KMS-11 (cell line): ENCODE data around the gene KRT38.

Experiments used
- H2AFZ ChIP-seq: fragments of 200-600 bp; sonication (generic); 2 replicates; pipeline ENCODE4 v1.6.1; 2016; ENCODE audit warnings: antibody characterized with exemption, mixed run types, low read depth
- H3K27ac ChIP-seq: fragments of 200-600 bp; sonication (generic); 2 replicates; pipeline ENCODE4 v1.6.1; 2016; ENCODE audit warnings: mild to moderate bottlenecking, mixed run types
- H3K27me3 ChIP-seq: fragments of 200-600 bp; sonication (generic); 2 replicates; pipeline ENCODE4 v1.6.1; 2017; ENCODE audit warnings: mild to moderate bottlenecking, low read depth, mixed run types, moderate library complexity; ENCODE audit not compliant: insufficient read depth
- H3K36me3 ChIP-seq: fragments of 200-600 bp; sonication (generic); 2 replicates; pipeline ENCODE4 v1.6.1; 2017; ENCODE audit warnings: mild to moderate bottlenecking, mixed run types; ENCODE audit not compliant: insufficient read depth
- H3K4me1 ChIP-seq: fragments of 200-600 bp; sonication (generic); 2 replicates; pipeline ENCODE4 v1.6.1; 2016; ENCODE audit warnings: mild to moderate bottlenecking, low read depth, mixed run types; ENCODE audit not compliant: poor library complexity, severe bottlenecking
- H3K4me2 ChIP-seq: fragments of 200-600 bp; sonication (generic); 2 replicates; pipeline ENCODE4 v1.7.0; 2016; ENCODE audit warnings: mild to moderate bottlenecking, mixed run types
- H3K4me3 ChIP-seq: fragments of 200-600 bp; sonication (generic); IDR thresholded peaks from 2 replicates; pipeline ENCODE4 v1.6.1; 2017; ENCODE audit warnings: low read depth, low read length, mixed read lengths; ENCODE audit not compliant: insufficient read depth
- H3K79me2 ChIP-seq: fragments of 200-600 bp; sonication (generic); 2 replicates; pipeline ENCODE4 v1.6.1; 2016; ENCODE audit warnings: low read depth, mixed run types; ENCODE audit not compliant: insufficient read depth
- H3K9ac ChIP-seq: fragments of 200-600 bp; sonication (generic); 2 replicates; pipeline ENCODE4 v1.6.1; 2016; ENCODE audit warnings: mild to moderate bottlenecking, mixed run types
- H4K20me1 ChIP-seq: fragments of 200-600 bp; sonication (generic); 2 replicates; pipeline ENCODE4 v1.6.1; 2016; ENCODE audit warnings: mild to moderate bottlenecking, mixed run types; ENCODE audit not compliant: insufficient read depth
- CTCF ChIP-seq: fragments of 200-600 bp; sonication (generic); conservative IDR thresholded peaks from 2 replicates; pipeline ENCODE4 v1.6.1; 2017; ENCODE audit warnings: low read depth, mild to moderate bottlenecking, antibody characterized with exemption, low read length, moderate library complexity, mixed read lengths

The KRT38 gene

GRCh38 chr17:41484920-41485904 is 44.4 kb upstream of the KRT38 start:
- H3K27me3 ChIP-seq, result no peaks in the 10 kb centered on the region; the same call in 1 of the 2 replicates
- H4K20me1 ChIP-seq, result no peaks in the 10 kb centered on the region
- no peak overlapping the region for H3K4me3 ChIP-seq
- H3K4me1 ChIP-seq, result no peaks in the 10 kb centered on the region
- no peak overlapping the region for H3K4me2 ChIP-seq
- H2AFZ ChIP-seq, result no peak overlapping the region
- H3K36me3 ChIP-seq, result no peaks in the 10 kb centered on the region
- no peaks in the 10 kb centered on the region for H3K79me2 ChIP-seq
- H3K9ac ChIP-seq, result no peak overlapping the region
- no peak overlapping the region for H3K27ac ChIP-seq
- no peak for TF ChIP-seq CTCF

- Histone ChIP-seq H3K27ac (no peak overlapping the region), H2AFZ (no peak overlapping the region), H3K4me3 (no peak overlapping the region), H3K27me3 (no peaks in the 10 kb centered on the region), H3K4me2 (no peak overlapping the region), H4K20me1 (no peaks in the 10 kb centered on the region), H3K79me2 (no peaks in the 10 kb centered on the region), H3K36me3 (no peaks in the 10 kb centered on the region), H3K4me1 (no peaks in the 10 kb centered on the region), H3K9ac (no peak overlapping the region)
- TF ChIP-seq CTCF, result no peak
Observed at GRCh38 chr17:41483991-41484826, 43.4 kb upstream of the KRT38 start.

GRCh38 chr17:41483531-41483930 is 42.7 kb upstream of the KRT38 start:
- Histone ChIP-seq H3K4me2 (no peak overlapping the region), H3K79me2 (no peaks in the 10 kb centered on the region), H2AFZ (no peak overlapping the region), H3K4me3 (no peak overlapping the region), H3K27me3 (no peaks in the 10 kb centered on the region), H3K9ac (no peak overlapping the region), H4K20me1 (no peaks in the 10 kb centered on the region), H3K36me3 (no peaks in the 10 kb centered on the region), H3K27ac (no peak overlapping the region), H3K4me1 (no peaks in the 10 kb centered on the region)
- TF ChIP-seq CTCF, result no peak

- no peaks in the 10 kb centered on the region for H4K20me1 ChIP-seq
- no peak within 1 kb of the TSS for H3K9ac ChIP-seq
- no peak within 1 kb of the TSS for H3K4me2 ChIP-seq
- H3K4me3 ChIP-seq, result no peak within 1 kb of the TSS
- no peaks in the 10 kb centered on the region for H3K79me2 ChIP-seq
- TF ChIP-seq CTCF, result no peak
- H3K27me3 ChIP-seq, result no peaks in the 10 kb centered on the region
- H2AFZ ChIP-seq, result no peak within 1 kb of the TSS
- no peaks in the 10 kb centered on the region for H3K36me3 ChIP-seq
- no peaks in the 10 kb centered on the region for H3K4me1 ChIP-seq
- no peak within 1 kb of the TSS for H3K27ac ChIP-seq
Observed at GRCh38 chr17:41481036-41481435, 40.3 kb upstream of the KRT38 start, which contains the start of gene KRT35. TSS of gene KRT35 (minus strand) at chr17:41481151. CDS start at chr17:41481097, 54 bp downstream.
